Activated naive CD8-positive, alpha-beta T cell (primary cell): Measurements from ENCODE around the gene RPL3.

ENCODE experiments used
- H3K27ac Mint-ChIP-seq: one replicate; pipeline ENCODE4 v1.8.0; 2021; ENCODE audit warnings: mixed read lengths
- H3K27me3 Mint-ChIP-seq: one replicate; pipeline ENCODE4 v1.8.0; 2021; ENCODE audit warnings: mixed read lengths
- H3K36me3 Mint-ChIP-seq: one replicate; pipeline ENCODE4 v1.8.0; 2021; ENCODE audit warnings: mixed read lengths
- H3K4me1 Mint-ChIP-seq: one replicate; pipeline ENCODE4 v1.8.0; 2021; ENCODE audit warnings: low read depth, mixed read lengths
- H3K4me3 Mint-ChIP-seq: one replicate; pipeline ENCODE4 v1.8.0; 2021; ENCODE audit warnings: mild to moderate bottlenecking, mixed read lengths
- H3K9me3 Mint-ChIP-seq: one replicate; pipeline ENCODE4 v1.8.0; 2021; ENCODE audit warnings: low read depth, mixed read lengths

RPL3 gene

DNA sequence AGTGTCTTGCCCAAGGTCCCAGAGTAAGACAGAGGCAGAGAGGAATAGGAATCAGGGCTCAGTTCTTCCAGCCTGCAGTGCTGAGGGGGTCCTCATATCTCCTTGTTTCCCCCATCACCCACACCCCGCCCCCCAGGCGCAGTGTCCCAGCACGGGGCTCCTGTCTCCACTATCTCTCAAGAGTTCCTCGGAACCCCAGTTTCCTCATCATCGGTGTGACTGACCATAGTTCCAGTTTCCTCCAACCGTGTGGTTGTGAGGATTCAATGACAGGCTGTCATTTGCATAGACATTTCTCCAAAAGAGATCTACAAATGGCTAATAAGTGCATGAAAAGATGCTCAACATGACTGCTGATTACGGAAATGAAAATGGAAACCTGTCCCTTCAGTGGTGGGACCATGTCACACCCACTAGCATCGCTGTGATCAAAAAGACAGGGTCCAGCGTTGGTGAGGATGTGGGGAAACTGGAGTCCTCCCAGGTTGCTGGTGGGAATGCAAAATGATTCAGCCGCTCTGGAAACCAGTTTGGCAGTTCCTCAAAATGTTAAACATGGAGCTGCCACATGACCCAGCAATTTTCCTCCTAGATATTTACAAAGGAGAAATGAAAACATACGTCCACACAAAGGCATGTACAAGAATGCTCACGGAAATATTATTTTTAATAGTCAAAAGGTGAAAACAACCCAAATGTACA is 42.8 kb downstream of the RPL3 start:
- Mint-ChIP-seq H3K4me3 (no peak overlapping the region), H3K27me3 (peaks cover 1% of the 10 kb centered on the region), H3K9me3 (no peaks in the 10 kb centered on the region), H3K27ac (no peak overlapping the region), H3K4me1 (no peaks in the 10 kb centered on the region), H3K36me3 (no peaks in the 10 kb centered on the region)

DNA sequence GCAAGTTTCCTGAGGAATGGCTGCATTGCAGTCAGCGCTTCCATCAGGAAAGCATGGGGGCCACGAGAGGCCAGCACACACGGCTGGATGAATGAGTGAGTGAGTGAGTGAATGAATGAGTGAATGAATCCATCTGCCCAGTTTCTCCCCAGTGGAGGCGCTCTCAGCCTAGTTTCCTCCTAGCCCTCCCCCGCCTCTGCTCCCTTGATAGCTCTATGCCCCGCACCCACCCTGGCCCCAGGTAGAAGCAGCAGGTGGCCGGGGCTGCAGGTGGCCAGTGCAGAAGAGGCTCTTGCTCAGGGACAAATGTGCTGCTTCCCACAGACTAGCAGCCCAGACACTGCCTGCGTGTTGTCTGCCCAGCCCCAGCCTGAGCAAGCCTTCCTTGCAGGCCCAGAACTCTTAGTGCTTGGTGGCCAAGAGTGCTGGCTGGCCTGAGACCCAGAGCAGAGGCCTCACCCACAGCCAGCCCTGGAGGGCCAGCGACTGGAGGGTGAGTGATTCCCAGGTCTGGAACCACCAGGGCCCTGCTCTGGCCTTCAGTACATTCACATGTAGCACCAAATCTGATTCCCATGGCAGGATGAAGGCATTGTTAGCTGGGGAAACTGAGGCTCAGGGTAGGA is 43.5 kb downstream of the RPL3 start:
- H3K36me3 Mint-ChIP-seq: no peaks in the 10 kb centered on the region
- H3K9me3 Mint-ChIP-seq: no peaks in the 10 kb centered on the region
- H3K4me1 Mint-ChIP-seq: no peaks in the 10 kb centered on the region
- peaks cover 1% of the 10 kb centered on the region for H3K27me3 Mint-ChIP-seq
- no peak overlapping the region for H3K27ac Mint-ChIP-seq
- no peak overlapping the region for H3K4me3 Mint-ChIP-seq

- no peak overlapping the region for H3K4me3 Mint-ChIP-seq
- peaks cover 1% of the 10 kb centered on the region for H3K27me3 Mint-ChIP-seq
- H3K27ac Mint-ChIP-seq: no peak overlapping the region
- no peaks in the 10 kb centered on the region for H3K9me3 Mint-ChIP-seq
- no peaks in the 10 kb centered on the region for H3K4me1 Mint-ChIP-seq
- H3K36me3 Mint-ChIP-seq: no peaks in the 10 kb centered on the region
Observed at GRCh38 chr22:39273950-39274887, 45.2 kb downstream of the RPL3 start.

DNA sequence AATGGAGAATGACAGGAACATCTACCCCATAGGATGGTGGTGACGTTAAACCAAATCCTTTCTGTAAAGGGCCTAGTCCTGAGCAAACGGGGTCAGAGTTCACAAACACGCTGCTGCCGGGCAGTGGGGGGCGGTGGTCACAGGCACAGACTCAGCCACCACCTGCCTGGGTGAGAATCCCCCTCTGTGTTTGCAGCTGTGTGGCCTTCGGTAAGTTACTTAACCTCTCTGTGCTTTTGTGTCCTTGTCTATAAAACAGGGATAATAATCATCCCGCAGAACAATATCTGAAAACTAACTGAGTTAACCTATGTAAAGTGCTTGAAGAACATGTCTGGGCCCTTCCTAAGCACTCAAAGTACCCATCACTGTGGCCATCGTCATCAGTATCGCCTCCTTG is 48.6 kb downstream of the RPL3 start:
- no peaks in the 10 kb centered on the region for H3K36me3 Mint-ChIP-seq
- H3K27ac Mint-ChIP-seq: no peak overlapping the region
- no peak overlapping the region for H3K4me3 Mint-ChIP-seq
- H3K4me1 Mint-ChIP-seq: no peaks in the 10 kb centered on the region
- H3K27me3 Mint-ChIP-seq: no peaks in the 10 kb centered on the region
- H3K9me3 Mint-ChIP-seq: no peaks in the 10 kb centered on the region

GRCh38 chr22:39270280-39270679 is 49.1 kb downstream of the RPL3 start:
- H3K9me3 Mint-ChIP-seq: no peaks in the 10 kb centered on the region
- H3K36me3 Mint-ChIP-seq: no peaks in the 10 kb centered on the region
- H3K4me1 Mint-ChIP-seq: no peaks in the 10 kb centered on the region
- no peaks in the 10 kb centered on the region for H3K27me3 Mint-ChIP-seq
- H3K27ac Mint-ChIP-seq: no peak overlapping the region
- H3K4me3 Mint-ChIP-seq: no peak overlapping the region

DNA sequence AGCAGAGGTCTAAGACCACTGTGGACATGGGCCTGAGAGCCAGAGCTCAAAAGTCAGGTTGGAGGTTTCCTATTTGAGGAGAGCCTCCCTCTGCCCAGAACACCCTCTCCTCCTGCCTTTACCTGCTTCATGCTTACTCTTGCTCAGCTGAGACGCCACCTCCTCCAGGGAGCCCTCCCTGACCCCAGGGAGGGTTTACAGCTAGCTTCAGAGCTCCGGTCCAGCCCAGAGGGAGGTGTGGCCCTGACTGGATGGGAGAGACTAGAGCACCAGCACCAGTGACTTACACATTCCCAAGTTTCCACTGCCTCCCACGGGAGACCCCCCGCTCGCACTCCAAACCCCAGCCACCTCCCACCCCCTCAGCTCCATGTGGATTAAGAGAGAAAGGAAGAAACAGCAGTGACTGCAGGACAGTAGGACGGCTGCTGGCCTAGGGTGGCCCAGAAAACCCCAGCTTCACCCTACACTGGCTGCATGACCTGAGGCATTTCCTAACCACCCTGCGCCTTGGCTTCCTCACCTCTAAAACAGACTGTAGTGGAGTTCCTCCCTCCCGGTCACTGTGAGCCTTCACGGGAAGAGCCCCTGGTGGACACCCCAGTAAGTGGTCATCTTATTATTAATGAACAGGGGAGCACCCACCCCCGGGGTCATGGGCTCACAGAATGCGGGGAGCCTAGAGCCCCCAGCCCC is 50.2 kb downstream of the RPL3 start:
- Mint-ChIP-seq H3K36me3 (no peaks in the 10 kb centered on the region), H3K27ac (no peak overlapping the region), H3K27me3 (no peaks in the 10 kb centered on the region), H3K4me3 (no peak overlapping the region), H3K4me1 (no peaks in the 10 kb centered on the region), H3K9me3 (no peaks in the 10 kb centered on the region)

DNA sequence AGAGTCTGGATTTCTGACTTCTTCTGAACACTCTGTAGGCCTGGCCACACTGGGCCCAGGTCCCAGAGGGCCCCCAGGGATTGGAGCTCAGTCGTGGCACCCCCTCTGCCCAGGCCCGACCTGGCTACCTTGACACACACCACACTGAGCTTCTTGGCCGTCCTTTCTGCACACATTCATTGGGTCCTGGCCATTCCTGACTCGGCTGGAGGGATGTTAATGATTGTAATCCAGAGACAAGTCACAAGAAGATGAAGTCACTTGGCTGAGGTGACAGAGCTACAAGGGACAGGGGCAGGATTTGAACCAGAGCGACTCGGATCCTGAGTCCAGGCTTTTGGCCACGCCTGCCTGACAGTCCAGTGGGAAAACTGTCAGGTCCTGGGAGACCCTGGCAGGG is 50.8 kb downstream of the RPL3 start:
- Mint-ChIP-seq H3K4me1 (no peaks in the 10 kb centered on the region), H3K27ac (no peak overlapping the region), H3K4me3 (no peak overlapping the region), H3K36me3 (no peaks in the 10 kb centered on the region), H3K27me3 (no peaks in the 10 kb centered on the region), H3K9me3 (no peaks in the 10 kb centered on the region)

- H3K36me3 Mint-ChIP-seq: no peaks in the 10 kb centered on the region
- no peak overlapping the region for H3K27ac Mint-ChIP-seq
- H3K27me3 Mint-ChIP-seq: no peaks in the 10 kb centered on the region
- H3K4me3 Mint-ChIP-seq: no peak overlapping the region
- no peaks in the 10 kb centered on the region for H3K4me1 Mint-ChIP-seq
- no peaks in the 10 kb centered on the region for H3K9me3 Mint-ChIP-seq
Observed at GRCh38 chr22:39267974-39268373, 51.4 kb downstream of the RPL3 start.

GRCh38 chr22:39266398-39267030 is 52.9 kb downstream of the RPL3 start:
- H3K36me3 Mint-ChIP-seq: no peaks in the 10 kb centered on the region
- H3K27ac Mint-ChIP-seq: no peak overlapping the region
- no peak overlapping the region for H3K4me3 Mint-ChIP-seq
- no peaks in the 10 kb centered on the region for H3K4me1 Mint-ChIP-seq
- H3K9me3 Mint-ChIP-seq: no peaks in the 10 kb centered on the region
- H3K27me3 Mint-ChIP-seq: no peaks in the 10 kb centered on the region

- Mint-ChIP-seq H3K36me3 (no peaks in the 10 kb centered on the region), H3K27me3 (no peaks in the 10 kb centered on the region), H3K4me1 (no peaks in the 10 kb centered on the region), H3K4me3 (no peak overlapping the region), H3K27ac (no peak overlapping the region), H3K9me3 (no peaks in the 10 kb centered on the region)
Observed at GRCh38 chr22:39265143-39265886, 54.1 kb downstream of the RPL3 start.

DNA sequence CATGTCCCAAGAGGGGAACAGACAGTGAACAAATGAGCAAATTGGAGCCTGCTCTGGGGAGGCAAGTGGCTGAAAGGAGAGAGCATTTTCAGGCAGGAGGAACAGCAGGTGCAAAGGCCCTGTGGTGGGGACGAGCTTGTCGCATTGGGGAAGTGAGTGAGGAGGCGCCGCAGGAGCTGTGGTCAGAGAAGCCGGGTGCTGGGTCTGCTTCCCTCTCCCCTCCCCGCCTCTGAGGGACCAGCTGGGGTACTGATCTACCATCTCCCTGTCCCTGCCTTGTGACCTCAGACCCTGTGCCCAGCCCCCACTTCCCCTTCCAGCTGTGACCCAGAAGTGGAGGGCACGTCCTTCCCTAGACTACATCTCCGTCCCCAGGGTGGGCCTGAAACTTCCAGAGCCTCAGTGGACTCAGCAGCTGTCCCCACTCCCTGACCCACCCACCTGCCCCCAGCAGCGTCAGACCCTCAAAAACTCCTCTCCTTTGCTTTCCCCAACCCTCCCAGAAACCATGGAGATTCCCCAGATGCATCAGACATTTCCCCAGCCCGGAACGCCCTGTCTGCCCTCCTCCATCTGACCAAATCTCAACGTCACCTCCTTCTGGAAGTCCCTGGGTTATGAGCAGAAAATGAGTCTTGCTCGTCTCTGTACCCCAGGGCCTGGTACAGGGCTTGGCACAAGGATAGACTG is 54.9 kb downstream of the RPL3 start:
- no peak overlapping the region for H3K4me3 Mint-ChIP-seq
- no peaks in the 10 kb centered on the region for H3K36me3 Mint-ChIP-seq
- H3K27ac Mint-ChIP-seq: no peak overlapping the region
- H3K27me3 Mint-ChIP-seq: no peaks in the 10 kb centered on the region
- no peaks in the 10 kb centered on the region for H3K4me1 Mint-ChIP-seq
- H3K9me3 Mint-ChIP-seq: no peaks in the 10 kb centered on the region

DNA sequence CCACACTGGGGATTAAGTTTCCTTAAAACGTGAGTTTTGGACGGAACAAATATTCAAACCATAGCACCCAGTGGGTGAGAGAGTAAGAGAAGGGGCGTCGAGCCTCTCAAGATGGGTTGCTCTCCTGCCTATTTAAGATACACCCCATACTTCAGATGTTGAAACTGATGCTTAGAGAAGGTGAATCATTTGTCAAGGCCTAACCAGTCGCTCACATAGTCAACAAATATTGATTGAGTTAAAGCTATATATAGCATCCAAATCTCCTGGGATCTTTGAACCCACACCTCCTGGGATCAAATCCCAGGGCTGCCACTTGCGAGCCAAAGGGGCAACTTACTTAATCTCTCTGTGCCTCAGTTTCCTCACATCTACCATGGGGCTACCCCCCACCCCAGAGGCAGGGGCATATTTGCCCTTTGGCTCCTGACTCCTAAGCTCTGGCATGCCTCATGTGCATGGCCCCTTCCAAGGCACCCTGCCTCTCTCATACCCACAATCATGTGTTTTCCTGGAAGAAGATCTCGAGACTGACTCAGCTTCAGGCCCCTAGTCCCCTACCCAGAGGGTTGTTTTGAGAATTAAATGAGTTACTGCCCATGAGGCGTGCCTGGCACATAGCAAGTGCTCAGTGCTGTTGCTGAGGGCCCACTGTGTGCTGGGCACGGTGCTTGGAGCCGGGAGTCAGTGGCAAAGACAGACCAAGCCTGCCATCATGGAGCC is 55.6 kb downstream of the RPL3 start:
- Mint-ChIP-seq H3K27ac (no peak overlapping the region), H3K4me3 (no peak overlapping the region), H3K4me1 (no peaks in the 10 kb centered on the region), H3K27me3 (no peaks in the 10 kb centered on the region), H3K9me3 (no peaks in the 10 kb centered on the region), H3K36me3 (no peaks in the 10 kb centered on the region)
